DND-41 (cell line): ENCODE results near the gene ZMYM4.
"Not testable (repeated sequence)": the region's sequence is repeated elsewhere in the genome, so short reads cannot be mapped to it uniquely, and the experiment has no call there.

Experiments
- ATAC-seq: fragments of 200-7000 bp; cut with Tn5 transposase; 3 replicates; pipeline ENCODE4 v1.9.1; 2021; ENCODE audit warnings: low read depth; ENCODE audit not compliant: insufficient read depth
- DNase-seq: peaks from one replicate; pipeline ENCODE4 v3.0.0-alpha.2; 2020
- H2AFZ ChIP-seq: 2 replicates; pipeline ENCODE4 v1.6.0; 2012; ENCODE audit warnings: low read depth, low read length
- H3K27ac ChIP-seq: 2 replicates; pipeline ENCODE4 v1.5.1; 2012; ENCODE audit warnings: low read length, inconsistent platforms
- H3K27me3 ChIP-seq: fragments of 200-600 bp; sonication (generic); 2 replicates; pipeline ENCODE4 v1.6.0; 2012; ENCODE audit warnings: low read length, mild to moderate bottlenecking, inconsistent platforms; ENCODE audit not compliant: insufficient read depth, poor library complexity
- H3K36me3 ChIP-seq: 2 replicates; pipeline ENCODE4 v1.5.1; 2012; ENCODE audit warnings: low read length, inconsistent platforms; ENCODE audit not compliant: insufficient read depth
- H3K4me1 ChIP-seq: 2 replicates; pipeline ENCODE4 v1.5.1; 2012; ENCODE audit warnings: mild to moderate bottlenecking, low read length; ENCODE audit not compliant: insufficient read depth
- H3K4me2 ChIP-seq: 2 replicates; pipeline ENCODE4 v1.6.0; 2012; ENCODE audit warnings: mild to moderate bottlenecking, moderate library complexity, low read length, inconsistent platforms; ENCODE audit not compliant: insufficient read depth
- H3K4me3 ChIP-seq, 2 experiments: fragments of 200-600 bp in 1 of 2; shearing (Covaris generic) in 1 of 2; 2 replicates each; pipeline ENCODE4 v1.5.1; 2012 to 2016; ENCODE audit warnings: inconsistent platforms in 2 of 2, low read length in 2 of 2, mild to moderate bottlenecking in 2 of 2, low read depth in 1 of 2, moderate library complexity in 1 of 2
- H3K79me2 ChIP-seq: 2 replicates; pipeline ENCODE4 v1.6.0; 2012; ENCODE audit warnings: low read length, inconsistent platforms; ENCODE audit not compliant: insufficient read depth
- H3K9ac ChIP-seq: 2 replicates; pipeline ENCODE4 v1.6.0; 2012; ENCODE audit warnings: low read depth, mild to moderate bottlenecking, inconsistent platforms, low read length, moderate library complexity
- H3K9me3 ChIP-seq: 2 replicates; pipeline ENCODE4 v1.5.1; 2012; ENCODE audit warnings: low read length, moderate library complexity, mild to moderate bottlenecking, inconsistent platforms; ENCODE audit not compliant: insufficient read depth, severe bottlenecking
- H4K20me1 ChIP-seq: 2 replicates; pipeline ENCODE4 v1.6.0; 2012; ENCODE audit warnings: low read length; ENCODE audit not compliant: insufficient read depth
- CTCF ChIP-seq: IDR thresholded peaks from 2 replicates; pipeline ENCODE4 v1.5.1; 2012; ENCODE audit warnings: borderline replicate concordance, low read length, moderate library complexity, mild to moderate bottlenecking; ENCODE audit not compliant: poor library complexity, severe bottlenecking; ENCODE audit errors: extremely low read depth
- EZH2 ChIP-seq: IDR thresholded peaks from 3 replicates; pipeline ENCODE4 v1.6.1; 2012; ENCODE audit warnings: borderline replicate concordance, low read depth, mild to moderate bottlenecking, moderate library complexity, low read length, inconsistent platforms; ENCODE audit not compliant: severe bottlenecking

ZMYM4 gene

DNA sequence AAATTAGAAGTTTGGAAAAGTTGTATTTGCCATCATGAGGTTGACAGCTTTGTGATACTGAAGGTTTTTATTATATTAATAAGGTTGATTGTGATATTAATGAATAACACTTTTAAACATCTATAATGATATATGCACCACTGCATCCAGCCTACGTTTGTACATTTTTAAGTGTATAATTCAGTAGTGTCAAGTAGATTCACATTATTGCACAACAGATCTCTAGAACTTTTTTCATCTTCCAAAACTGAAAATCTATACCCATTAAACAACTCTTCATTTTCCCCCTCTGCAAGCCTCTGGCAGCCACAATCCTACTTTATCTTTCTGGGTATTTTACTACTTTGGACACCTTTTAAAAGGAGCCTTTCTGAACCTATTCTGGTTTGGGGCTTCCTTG, 37.2 kb upstream of the ZMYM4 start:
- H2AFZ ChIP-seq, result no peak overlapping the region
- no peaks in the 10 kb centered on the region for H3K27me3 ChIP-seq
- ATAC-seq, result no peak

DNA sequence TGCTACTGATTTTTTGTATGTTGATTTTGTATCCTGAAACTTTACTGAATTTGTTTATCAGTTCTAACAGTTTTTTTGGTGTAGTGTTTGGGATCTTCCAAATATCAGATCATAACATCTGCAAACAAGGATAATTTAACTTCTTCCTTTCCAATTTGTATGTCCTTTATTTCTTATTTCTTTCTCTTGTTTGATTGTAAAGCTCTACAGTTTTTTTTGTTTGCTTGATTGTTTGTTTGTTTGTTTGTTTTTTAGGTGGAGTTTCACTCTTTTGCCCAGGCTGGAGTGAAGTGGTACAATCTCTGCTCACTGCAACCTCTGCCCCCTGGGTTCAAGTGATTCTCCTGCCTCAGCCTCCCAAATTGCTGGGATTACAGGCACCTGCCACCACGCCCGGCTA, 31.7 kb upstream of the ZMYM4 start:
- not testable (repeated sequence) for H3K79me2 ChIP-seq, H3K36me3 ChIP-seq, H3K9ac ChIP-seq, H3K27ac ChIP-seq, H3K4me1 ChIP-seq, H4K20me1 ChIP-seq, H3K27me3 ChIP-seq, H3K9me3 ChIP-seq, H3K4me3 ChIP-seq, ATAC-seq, H2AFZ ChIP-seq, DNase-seq, H3K4me2 ChIP-seq

More for the DNA sequence above, 37.2 kb upstream of the ZMYM4 start:
- Histone ChIP-seq H3K4me2 (no peak overlapping the region), H3K9ac (no peak overlapping the region), H3K79me2 (no peaks in the 10 kb centered on the region), H3K27ac (no peak overlapping the region), H3K9me3 (no peaks in the 10 kb centered on the region), H3K4me1 (no peaks in the 10 kb centered on the region), H3K36me3 (no peaks in the 10 kb centered on the region), H3K4me3 (no peak overlapping the region), H4K20me1 (no peaks in the 10 kb centered on the region)
- TF ChIP-seq EZH2 (no peak), CTCF (no peak)
- no peak for DNase-seq

- ATAC-seq (no peak), DNase-seq (no peak)
- Histone ChIP-seq H2AFZ (no peak overlapping the region), H3K36me3 (no peaks in the 10 kb centered on the region), H3K4me1 (no peaks in the 10 kb centered on the region), H4K20me1 (no peaks in the 10 kb centered on the region), H3K4me2 (no peak overlapping the region), H3K27me3 (no peaks in the 10 kb centered on the region), H3K79me2 (no peaks in the 10 kb centered on the region), H3K9ac (no peak overlapping the region), H3K9me3 (no peaks in the 10 kb centered on the region), H3K27ac (no peak overlapping the region), H3K4me3 (no peak overlapping the region)
- TF ChIP-seq CTCF, result no peak
- TF ChIP-seq EZH2, result no peak
These were observed 24.8 kb upstream of the ZMYM4 start for GRCh38 chr1:35243691-35244090.

- H3K4me2 ChIP-seq, result no peak overlapping the region
- no peak overlapping the region for H3K27ac ChIP-seq
- H3K79me2 ChIP-seq, result no peaks in the 10 kb centered on the region
- H3K4me3 ChIP-seq, result no peak overlapping the region
- no peak overlapping the region for H2AFZ ChIP-seq
- ATAC-seq (no peak), DNase-seq (no peak)
- no peaks in the 10 kb centered on the region for H3K4me1 ChIP-seq
- no peaks in the 10 kb centered on the region for H3K27me3 ChIP-seq
- no peak for TF ChIP-seq CTCF
- TF ChIP-seq EZH2, result no peak
- H3K9ac ChIP-seq, result no peak overlapping the region
- H4K20me1 ChIP-seq, result no peaks in the 10 kb centered on the region
- H3K36me3 ChIP-seq, result no peaks in the 10 kb centered on the region
- no peaks in the 10 kb centered on the region for H3K9me3 ChIP-seq
These were observed 21.3 kb upstream of the ZMYM4 start for GRCh38 chr1:35247256-35247655.
